Peyer's patch (tissue), 4 donors: ENCODE results near the gene INTS11. TPM values are rescaled to one million over a fixed set of nuclear protein-coding genes. Genes with fewer than 3 reads are reported as not detected.
A peak's percentile ranks its signal among the peaks of the same experiment; 100 is the strongest.

ENCODE experiments used
- DNase-seq, 3 donors: peaks; one replicate each; pipeline ENCODE4 v3.0.0-alpha.2; 2017 to 2019
- H3K27ac ChIP-seq, 4 donors: fragments of 200-600 bp; sonication (generic); one replicate each; pipeline ENCODE4 v1.5.1; 2016 to 2019
- H3K27me3 ChIP-seq, 2 donors: fragments of 200-600 bp; sonication (generic); one replicate each; pipeline ENCODE4 v1.5.1; 2019
- H3K36me3 ChIP-seq, 3 donors: fragments of 200-600 bp; sonication (generic); one replicate each; pipeline ENCODE4 v1.5.1; 2016 to 2019
- H3K4me1 ChIP-seq, 4 donors: fragments of 200-600 bp; sonication (generic); one replicate each; pipeline ENCODE4 v1.5.1; 2016 to 2019
- H3K4me3 ChIP-seq, 4 donors: fragments of 200-600 bp; sonication (generic); 1 replicate in 3 of 4; 2 replicates in 1 of 4; pipeline ENCODE4 v1.5.1; 2016 to 2019; ENCODE audit warnings: mild to moderate bottlenecking in 1 of 4
- H3K9me3 ChIP-seq, 4 donors: fragments of 200-600 bp; sonication (generic); one replicate each; pipeline ENCODE4 v1.5.1; 2016 to 2019; ENCODE audit warnings: mild to moderate bottlenecking in 1 of 4
- POLR2A ChIP-seq, 2 donors: fragments of 450-650 bp; IDR thresholded peaks; one replicate each; pipeline ENCODE4 v1.5.1; 2017; ENCODE audit warnings: antibody characterized with exemption in 2 of 2, mild to moderate bottlenecking in 2 of 2, moderate library complexity in 2 of 2
- total RNA-seq, 4 donors: library from RNA; depleted of rRNA; stranded (reverse); fragments of >200 nt; gene quantifications; one replicate each; pipeline ENCODE4 v1.1.0, GENCODE V29; 2016
- TF ChIP-seq, protein P1 (sequence below), 6 experiments: fragments of 450-650 bp in 4 of 6; fragments of 200-600 bp in 2 of 6; sonication (generic) in 1 of 6; IDR thresholded peaks; one replicate each; pipeline ENCODE4 v1.5.1; 2017 to 2019; ENCODE audit warnings: antibody characterized with exemption in 6 of 6, mild to moderate bottlenecking in 3 of 6, moderate library complexity in 1 of 6

INTS11 gene
- total RNA-seq, 4 donors from 2014 or later, result 146 to 359 (median 273) TPM

DNA sequence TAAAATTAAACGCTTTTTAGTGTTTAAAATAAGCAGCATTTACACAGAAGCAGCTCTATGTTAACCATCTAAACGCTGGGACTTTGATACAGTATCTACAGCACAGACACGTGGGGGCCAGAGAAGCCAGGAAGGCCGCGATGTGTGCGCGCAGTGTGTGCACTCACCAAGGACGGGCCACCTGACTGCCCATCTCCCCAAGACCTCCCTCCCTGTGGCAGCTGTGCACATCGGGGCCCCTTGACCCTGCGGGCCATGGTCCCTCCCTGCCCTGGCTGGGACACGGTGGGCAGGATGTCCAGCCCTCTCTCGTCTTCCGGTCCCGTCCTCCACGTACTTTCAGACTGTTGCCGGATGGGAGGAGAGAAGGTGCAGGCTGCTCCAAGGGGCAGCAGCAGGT is 10.8 kb upstream of the INTS11 start:
- H3K27me3 ChIP-seq, result no peaks in the 10 kb centered on the region
- no peaks in the 10 kb centered on the region for H3K9me3 ChIP-seq
- DNase-seq, result no peak
- H3K36me3 ChIP-seq, result peaks cover 0 to 44% (median 0%) of the 10 kb centered on the region in 3 donors
- H3K4me3 ChIP-seq, result no peak overlapping the region
- TF ChIP-seq, protein P1, sequence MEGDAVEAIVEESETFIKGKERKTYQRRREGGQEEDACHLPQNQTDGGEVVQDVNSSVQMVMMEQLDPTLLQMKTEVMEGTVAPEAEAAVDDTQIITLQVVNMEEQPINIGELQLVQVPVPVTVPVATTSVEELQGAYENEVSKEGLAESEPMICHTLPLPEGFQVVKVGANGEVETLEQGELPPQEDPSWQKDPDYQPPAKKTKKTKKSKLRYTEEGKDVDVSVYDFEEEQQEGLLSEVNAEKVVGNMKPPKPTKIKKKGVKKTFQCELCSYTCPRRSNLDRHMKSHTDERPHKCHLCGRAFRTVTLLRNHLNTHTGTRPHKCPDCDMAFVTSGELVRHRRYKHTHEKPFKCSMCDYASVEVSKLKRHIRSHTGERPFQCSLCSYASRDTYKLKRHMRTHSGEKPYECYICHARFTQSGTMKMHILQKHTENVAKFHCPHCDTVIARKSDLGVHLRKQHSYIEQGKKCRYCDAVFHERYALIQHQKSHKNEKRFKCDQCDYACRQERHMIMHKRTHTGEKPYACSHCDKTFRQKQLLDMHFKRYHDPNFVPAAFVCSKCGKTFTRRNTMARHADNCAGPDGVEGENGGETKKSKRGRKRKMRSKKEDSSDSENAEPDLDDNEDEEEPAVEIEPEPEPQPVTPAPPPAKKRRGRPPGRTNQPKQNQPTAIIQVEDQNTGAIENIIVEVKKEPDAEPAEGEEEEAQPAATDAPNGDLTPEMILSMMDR (IDR thresholded peaks at IDR 0.05), result no peak
- no peak for TF ChIP-seq POLR2A (IDR thresholded peaks at IDR 0.05)
- H3K4me1 ChIP-seq, result peaks cover 0 to 11% (median 6%) of the 10 kb centered on the region in 4 donors
- H3K27ac ChIP-seq, result no peak overlapping the region

DNA sequence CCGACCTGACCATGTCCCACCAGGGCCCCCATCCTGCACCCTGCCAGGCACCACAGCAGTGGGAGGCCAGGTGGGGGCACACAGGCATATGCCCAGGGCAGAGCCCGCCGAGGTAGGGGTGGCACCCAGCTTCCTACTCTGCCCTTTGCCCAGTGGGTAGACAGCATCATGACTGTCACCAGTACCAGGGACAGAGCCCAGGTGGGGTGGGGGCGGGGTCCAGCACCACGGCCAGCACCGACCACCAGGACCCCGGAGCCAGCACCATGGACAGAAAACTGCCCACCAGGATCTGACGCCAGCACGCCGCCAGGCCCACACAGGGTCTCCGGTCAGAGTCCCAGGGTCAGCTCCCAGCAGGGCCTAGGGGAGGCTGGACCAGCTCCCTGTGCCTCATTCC is 10.4 kb upstream of the INTS11 start:
- Histone ChIP-seq H3K27ac (no peak overlapping the region), H3K9me3 (no peaks in the 10 kb centered on the region), H3K27me3 (no peaks in the 10 kb centered on the region), H3K4me1 (peaks cover 0 to 11% (median 6%) of the 10 kb centered on the region in 4 donors), H3K4me3 (no peak overlapping the region), H3K36me3 (peaks cover 0 to 39% (median 0%) of the 10 kb centered on the region in 3 donors)
- no peak for DNase-seq
- TF ChIP-seq, protein P1 (IDR thresholded peaks at IDR 0.05), result no peak
- no peak for TF ChIP-seq POLR2A (IDR thresholded peaks at IDR 0.05)

DNA sequence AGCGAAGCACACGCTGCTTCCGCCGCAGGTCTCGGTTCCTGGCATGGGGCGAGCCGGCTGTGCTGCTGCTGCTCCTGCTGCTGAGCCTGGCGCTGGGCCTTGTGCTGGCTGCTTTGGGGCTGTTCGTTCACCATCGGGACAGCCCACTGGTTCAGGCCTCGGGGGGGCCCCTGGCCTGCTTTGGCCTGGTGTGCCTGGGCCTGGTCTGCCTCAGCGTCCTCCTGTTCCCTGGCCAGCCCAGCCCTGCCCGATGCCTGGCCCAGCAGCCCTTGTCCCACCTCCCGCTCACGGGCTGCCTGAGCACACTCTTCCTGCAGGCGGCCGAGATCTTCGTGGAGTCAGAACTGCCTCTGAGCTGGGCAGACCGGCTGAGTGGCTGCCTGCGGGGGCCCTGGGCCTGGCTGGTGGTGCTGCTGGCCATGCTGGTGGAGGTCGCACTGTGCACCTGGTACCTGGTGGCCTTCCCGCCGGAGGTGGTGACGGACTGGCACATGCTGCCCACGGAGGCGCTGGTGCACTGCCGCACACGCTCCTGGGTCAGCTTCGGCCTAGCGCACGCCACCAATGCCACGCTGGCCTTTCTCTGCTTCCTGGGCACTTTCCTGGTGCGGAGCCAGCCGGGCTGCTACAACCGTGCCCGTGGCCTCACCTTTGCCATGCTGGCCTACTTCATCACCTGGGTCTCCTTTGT is 9.2 kb upstream of the INTS11 start:
- peaks cover 0 to 11% (median 6%) of the 10 kb centered on the region in 4 donors for H3K4me1 ChIP-seq
- TF ChIP-seq, protein P1 (IDR thresholded peaks at IDR 0.05), result no peak
- TF ChIP-seq POLR2A (IDR thresholded peaks at IDR 0.05), result no peak
- H3K36me3 ChIP-seq, result peaks cover 0 to 31% (median 0%) of the 10 kb centered on the region in 3 donors
- no peaks in the 10 kb centered on the region for H3K9me3 ChIP-seq
- no peaks in the 10 kb centered on the region for H3K27me3 ChIP-seq
- no peak overlapping the region for H3K4me3 ChIP-seq
- no peak overlapping the region for H3K27ac ChIP-seq
- no peak for DNase-seq

DNA sequence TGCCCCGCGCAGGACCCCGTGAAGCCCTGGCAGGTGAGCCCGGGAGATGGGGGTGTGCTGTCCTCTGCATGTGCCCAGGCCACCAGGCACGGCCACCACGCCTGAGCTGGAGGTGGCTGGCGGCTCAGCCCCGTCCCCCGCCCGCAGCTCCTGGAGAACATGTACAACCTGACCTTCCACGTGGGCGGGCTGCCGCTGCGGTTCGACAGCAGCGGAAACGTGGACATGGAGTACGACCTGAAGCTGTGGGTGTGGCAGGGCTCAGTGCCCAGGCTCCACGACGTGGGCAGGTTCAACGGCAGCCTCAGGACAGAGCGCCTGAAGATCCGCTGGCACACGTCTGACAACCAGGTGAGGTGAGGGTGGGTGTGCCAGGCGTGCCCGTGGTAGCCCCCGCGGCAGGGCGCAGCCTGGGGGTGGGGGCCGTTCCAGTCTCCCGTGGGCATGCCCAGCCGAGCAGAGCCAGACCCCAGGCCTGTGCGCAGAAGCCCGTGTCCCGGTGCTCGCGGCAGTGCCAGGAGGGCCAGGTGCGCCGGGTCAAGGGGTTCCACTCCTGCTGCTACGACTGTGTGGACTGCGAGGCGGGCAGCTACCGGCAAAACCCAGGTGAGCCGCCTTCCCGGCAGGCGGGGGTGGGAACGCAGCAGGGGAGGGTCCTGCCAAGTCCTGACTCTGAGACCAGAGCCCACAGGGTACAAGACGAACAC is 8.5 kb upstream of the INTS11 start:
- peaks cover 0 to 11% (median 6%) of the 10 kb centered on the region in 4 donors for H3K4me1 ChIP-seq
- peaks cover 0 to 32% (median 0%) of the 10 kb centered on the region in 3 donors for H3K36me3 ChIP-seq
- DNase-seq, result peak in 2 of 3 donors; percentile 80
- no peak overlapping the region for H3K27ac ChIP-seq
- no peak overlapping the region for H3K4me3 ChIP-seq
- H3K9me3 ChIP-seq, result no peaks in the 10 kb centered on the region
- no peaks in the 10 kb centered on the region for H3K27me3 ChIP-seq
- TF ChIP-seq, protein P1 (IDR thresholded peaks at IDR 0.05), result no peak
- TF ChIP-seq POLR2A (IDR thresholded peaks at IDR 0.05), result no peak

DNA sequence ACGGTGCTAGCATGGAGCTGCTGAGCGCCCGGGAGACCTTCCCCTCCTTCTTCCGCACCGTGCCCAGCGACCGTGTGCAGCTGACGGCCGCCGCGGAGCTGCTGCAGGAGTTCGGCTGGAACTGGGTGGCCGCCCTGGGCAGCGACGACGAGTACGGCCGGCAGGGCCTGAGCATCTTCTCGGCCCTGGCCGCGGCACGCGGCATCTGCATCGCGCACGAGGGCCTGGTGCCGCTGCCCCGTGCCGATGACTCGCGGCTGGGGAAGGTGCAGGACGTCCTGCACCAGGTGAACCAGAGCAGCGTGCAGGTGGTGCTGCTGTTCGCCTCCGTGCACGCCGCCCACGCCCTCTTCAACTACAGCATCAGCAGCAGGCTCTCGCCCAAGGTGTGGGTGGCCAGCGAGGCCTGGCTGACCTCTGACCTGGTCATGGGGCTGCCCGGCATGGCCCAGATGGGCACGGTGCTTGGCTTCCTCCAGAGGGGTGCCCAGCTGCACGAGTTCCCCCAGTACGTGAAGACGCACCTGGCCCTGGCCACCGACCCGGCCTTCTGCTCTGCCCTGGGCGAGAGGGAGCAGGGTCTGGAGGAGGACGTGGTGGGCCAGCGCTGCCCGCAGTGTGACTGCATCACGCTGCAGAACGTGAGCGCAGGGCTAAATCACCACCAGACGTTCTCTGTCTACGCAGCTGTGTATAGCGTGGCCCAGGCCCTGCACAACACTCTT is 7.7 kb upstream of the INTS11 start:
- no peak for TF ChIP-seq POLR2A (IDR thresholded peaks at IDR 0.05)
- TF ChIP-seq, protein P1 (IDR thresholded peaks at IDR 0.05), result no peak
- Histone ChIP-seq H3K9me3 (no peaks in the 10 kb centered on the region), H3K4me3 (no peak overlapping the region), H3K27me3 (no peaks in the 10 kb centered on the region), H3K36me3 (peaks cover 0 to 35% (median 0%) of the 10 kb centered on the region in 3 donors), H3K4me1 (peaks cover 0 to 11% (median 6%) of the 10 kb centered on the region in 4 donors), H3K27ac (no peak overlapping the region)
- no peak for DNase-seq
